ENCODE data around the gene ZNFX1. TPM values are rescaled to one million over a fixed set of nuclear protein-coding genes. Genes with fewer than 3 reads are reported as not detected.

The ZNFX1 gene
- total RNA-seq, 8 experiments from 2014 or later: 5.7 to 108 (median 15.7) TPM

DNA sequence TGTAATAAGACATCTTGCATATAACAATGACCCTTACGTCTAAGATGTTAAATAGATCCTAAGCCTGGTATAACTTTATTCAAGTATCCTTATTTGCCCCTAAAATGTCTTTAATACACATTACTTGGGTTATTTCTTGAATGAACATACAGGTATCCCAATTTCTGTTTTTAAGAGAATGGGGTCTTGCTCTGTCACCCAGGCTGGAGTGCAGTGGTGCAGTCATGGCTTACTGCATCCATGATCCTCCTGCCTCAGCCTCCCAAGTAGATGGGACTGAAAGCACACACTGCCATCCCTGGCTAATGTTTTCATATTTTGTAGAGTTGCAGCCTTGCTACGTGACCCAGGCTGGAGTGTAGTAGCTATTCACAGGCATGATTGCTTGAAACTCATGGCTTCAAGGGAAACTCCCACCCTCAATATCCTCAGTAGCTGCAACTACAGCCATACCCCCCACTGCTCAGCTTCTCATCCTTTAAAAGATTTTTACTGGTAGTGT, 10.4 kb upstream of the ZNFX1 start:
- ATAC-seq (replicated peaks in 6 of 8): peak in 1 of 8 experiments; percentile 1
- in situ Hi-C loops (cut with MboI; ENCODE audit: low pct_unique_long_range_greater_than_20kb in 2 of 9, low sequenced_read_pairs in 9 of 9, unreplicated experiment in 9 of 9): no loop called here
- H3K27ac ChIP-seq: no peak overlapping the region
- no peak overlapping the region for H3K4me3 ChIP-seq
- 33 to 100% (median 78%) methylated on average over 1 to 2 of the region's 2 CpGs; no CpG with 5 or more reads in 4 of the 10 experiments for WGBS, 10 experiments
- H3K4me1 ChIP-seq (replicated peaks in 1 of 2): peaks cover 6 to 15% of the 10 kb centered on the region in 2 donors

DNA sequence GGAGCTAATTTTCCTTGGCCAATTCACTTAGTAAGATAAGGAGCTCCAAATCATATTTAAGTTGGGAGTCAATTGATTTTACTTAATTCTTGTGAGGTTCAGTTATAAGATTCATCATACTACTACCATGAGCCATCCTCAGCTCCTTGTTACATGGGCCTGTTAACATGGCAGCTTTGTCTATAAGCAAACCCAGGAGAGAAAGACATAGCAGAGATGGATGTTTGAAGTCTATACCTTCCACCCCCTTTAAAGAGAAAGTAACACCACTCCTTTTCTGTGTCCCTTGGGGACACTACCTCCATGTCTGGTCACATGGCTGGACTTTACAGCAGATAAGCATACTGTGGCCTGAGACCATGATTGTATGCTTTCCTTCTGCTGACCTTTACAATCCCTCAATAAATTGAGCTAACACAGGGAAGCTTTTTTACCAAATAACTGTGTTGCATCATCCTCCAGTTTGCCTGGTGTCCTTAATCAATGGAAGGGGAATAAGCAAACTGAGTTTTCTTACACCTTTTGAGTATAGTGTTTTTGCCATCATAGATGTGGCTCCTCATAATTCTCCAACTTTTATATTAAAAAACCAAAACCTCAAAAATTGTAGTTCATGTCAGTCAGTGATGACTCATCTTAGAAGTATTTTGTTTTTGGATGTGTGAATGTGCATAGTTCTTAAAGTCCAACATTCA, 9.8 kb upstream of the ZNFX1 start:
- Histone ChIP-seq H3K27ac (no peak overlapping the region), H3K4me1 (replicated peaks in 1 of 2) (peaks cover 8 to 21% of the 10 kb centered on the region in 2 donors), H3K4me3 (no peak overlapping the region)
- peak in 2 of 8 experiments; percentile 2 to 16 for ATAC-seq (replicated peaks in 6 of 8)
- in situ Hi-C loops (cut with MboI; ENCODE audit: low pct_unique_long_range_greater_than_20kb in 2 of 9, low sequenced_read_pairs in 9 of 9, unreplicated experiment in 9 of 9): no loop called here

DNA sequence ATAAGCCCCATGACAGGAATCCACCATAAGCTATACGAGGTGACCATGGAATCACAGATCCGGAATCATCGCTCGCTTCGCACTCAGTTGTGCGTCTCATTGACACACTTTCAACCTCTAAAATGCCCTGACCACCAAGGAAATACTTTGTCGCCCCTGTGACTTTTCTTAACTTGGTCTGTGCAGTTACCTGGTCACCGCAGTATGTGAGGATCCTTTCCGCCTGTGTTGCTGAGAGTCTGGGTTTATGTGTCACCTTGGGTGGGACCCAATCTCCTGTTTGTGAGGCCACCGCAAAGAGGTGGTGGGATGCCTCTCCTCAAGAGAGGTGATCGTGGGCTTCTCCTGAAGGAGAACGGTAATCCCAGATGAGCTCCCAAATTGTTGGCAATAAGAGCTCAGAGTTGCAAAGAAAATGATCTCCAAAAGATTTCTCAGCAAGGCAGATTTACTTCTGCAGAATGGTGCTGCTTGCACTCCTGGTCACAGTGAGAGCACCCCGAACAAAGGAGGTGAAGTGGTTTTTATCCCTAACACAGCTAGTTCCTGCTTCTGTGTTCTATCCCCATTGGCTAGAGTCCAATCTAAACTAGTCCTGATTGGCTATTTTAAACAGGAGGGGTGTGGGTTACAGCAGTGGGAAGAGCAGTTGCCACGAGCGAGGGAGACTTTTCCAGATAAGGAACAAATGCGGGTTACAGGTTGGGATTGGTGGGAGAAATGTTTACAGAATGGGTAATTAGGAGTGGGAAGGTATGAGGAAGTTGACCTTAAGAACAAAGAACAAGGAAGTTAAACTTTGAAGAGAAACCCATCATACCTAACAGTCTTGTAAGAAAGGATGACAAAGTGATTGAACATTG, 9.1 kb upstream of the ZNFX1 start:
- Histone ChIP-seq H3K4me3 (no peak overlapping the region), H3K4me1 (replicated peaks in 1 of 2) (peaks cover 12 to 29% of the 10 kb centered on the region in 2 donors), H3K27ac (no peak overlapping the region)
- 87 to 97% (median 93%) methylated on average over 4 to 16 of the region's 16 CpGs; no CpG with 5 or more reads in 2 of the 10 experiments for WGBS, 10 experiments
- no peak for ATAC-seq (replicated peaks in 6 of 8)
- in situ Hi-C loops (cut with MboI; ENCODE audit: low pct_unique_long_range_greater_than_20kb in 2 of 9, low sequenced_read_pairs in 9 of 9, unreplicated experiment in 9 of 9): no loop called here

DNA sequence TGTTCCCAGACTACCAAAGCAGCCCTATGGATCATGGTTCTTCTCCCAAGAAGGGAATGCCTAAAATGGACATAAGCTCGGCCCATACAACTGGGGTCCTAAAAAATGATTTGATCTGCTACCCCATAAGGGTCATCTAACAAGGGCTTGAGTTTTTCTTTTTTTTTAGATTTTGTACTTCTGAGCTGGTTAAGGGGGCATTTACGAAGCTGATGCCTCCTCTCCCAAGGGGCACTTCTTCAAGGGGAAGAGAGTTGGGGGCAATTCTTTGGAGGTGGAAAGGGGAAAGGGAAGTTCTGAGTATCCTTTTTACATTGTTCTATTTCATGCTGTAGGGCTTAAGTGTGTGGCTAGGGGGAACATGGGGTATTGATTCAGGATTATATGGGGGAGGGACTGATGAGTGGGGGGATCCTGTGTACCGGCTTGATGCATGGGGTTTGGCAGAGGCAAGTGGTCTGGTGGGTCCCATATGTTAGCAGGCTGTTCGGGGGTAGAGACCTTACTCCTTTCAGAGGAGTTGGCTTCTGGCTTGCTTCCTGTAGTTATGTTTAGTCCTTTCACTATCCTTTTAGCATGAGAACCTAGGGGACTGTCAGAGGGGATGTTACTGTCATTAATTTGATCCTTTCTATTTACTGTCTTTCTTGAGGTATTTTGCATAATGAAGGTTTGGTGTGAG, 8.1 kb upstream of the ZNFX1 start:
- Histone ChIP-seq H3K27ac (no peak overlapping the region), H3K4me3 (no peak overlapping the region), H3K4me1 (replicated peaks in 1 of 2) (peaks cover 20 to 39% of the 10 kb centered on the region in 2 donors)
- in situ Hi-C loops (cut with MboI; ENCODE audit: low pct_unique_long_range_greater_than_20kb in 2 of 9, low sequenced_read_pairs in 9 of 9, unreplicated experiment in 9 of 9): no loop called here
- ATAC-seq (replicated peaks in 6 of 8): no peak
- 0 to 100% (median 73%) methylated on average over 1 to 4 of the region's 4 CpGs; no CpG with 5 or more reads in 2 of the 10 experiments for WGBS, 10 experiments

DNA sequence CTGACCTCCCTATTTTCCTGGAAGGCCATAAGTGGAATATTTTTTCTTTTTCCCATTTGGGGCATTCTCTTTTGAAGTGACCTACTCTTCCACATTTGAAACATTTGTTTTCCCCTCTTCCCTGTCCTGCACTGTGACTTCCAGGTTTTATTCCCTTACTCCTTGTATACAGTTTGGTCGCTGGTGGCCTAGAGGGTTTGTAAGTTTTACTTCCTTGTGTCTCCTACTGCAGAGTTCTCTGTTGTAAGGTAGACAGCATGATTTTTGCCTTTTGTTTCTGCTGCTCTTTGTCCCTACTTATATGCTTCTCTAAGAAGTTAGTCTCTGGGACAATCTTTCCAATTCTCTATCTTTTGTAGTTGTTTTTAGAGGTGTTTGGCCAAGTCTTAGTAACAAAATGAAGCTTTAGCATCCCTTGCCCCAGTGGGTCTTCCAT, 7.4 kb upstream of the ZNFX1 start:
- H3K27ac ChIP-seq: no peak overlapping the region
- H3K4me3 ChIP-seq: no peak overlapping the region
- in situ Hi-C loops (cut with MboI; ENCODE audit: low pct_unique_long_range_greater_than_20kb in 2 of 9, low sequenced_read_pairs in 9 of 9, unreplicated experiment in 9 of 9): no loop called here
- 57 to 100% (median 90%) methylated on average over 1 of the region's 1 CpG; no CpG with 5 or more reads in 3 of the 10 experiments for WGBS, 10 experiments
- peaks cover 27 to 46% of the 10 kb centered on the region in 2 donors for H3K4me1 ChIP-seq (replicated peaks in 1 of 2)
- no peak for ATAC-seq (replicated peaks in 6 of 8)

DNA sequence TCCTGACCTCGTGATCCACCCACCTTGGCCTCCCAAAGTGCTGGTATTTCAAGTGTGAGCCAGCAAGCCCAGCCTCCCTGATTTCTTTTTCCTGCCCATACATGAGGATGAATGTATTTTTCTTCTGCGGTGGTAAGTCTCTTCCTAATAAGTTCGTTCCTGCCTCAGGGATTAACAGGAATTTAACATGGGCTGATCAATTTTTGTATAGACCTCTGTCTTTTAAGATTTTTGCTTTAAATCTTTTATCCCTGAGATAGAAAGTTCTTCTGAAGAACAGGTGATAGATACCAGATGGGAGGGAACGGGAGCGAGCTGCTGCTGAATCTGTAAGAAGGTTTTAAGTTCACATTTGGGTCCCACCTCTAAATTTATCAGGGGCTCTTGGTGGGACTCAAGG, 7.0 kb upstream of the ZNFX1 start:
- in situ Hi-C loops (cut with MboI; ENCODE audit: low pct_unique_long_range_greater_than_20kb in 2 of 9, low sequenced_read_pairs in 9 of 9, unreplicated experiment in 9 of 9): no loop called here
- H3K4me3 ChIP-seq: no peak overlapping the region
- no peak for ATAC-seq (replicated peaks in 6 of 8)

DNA sequence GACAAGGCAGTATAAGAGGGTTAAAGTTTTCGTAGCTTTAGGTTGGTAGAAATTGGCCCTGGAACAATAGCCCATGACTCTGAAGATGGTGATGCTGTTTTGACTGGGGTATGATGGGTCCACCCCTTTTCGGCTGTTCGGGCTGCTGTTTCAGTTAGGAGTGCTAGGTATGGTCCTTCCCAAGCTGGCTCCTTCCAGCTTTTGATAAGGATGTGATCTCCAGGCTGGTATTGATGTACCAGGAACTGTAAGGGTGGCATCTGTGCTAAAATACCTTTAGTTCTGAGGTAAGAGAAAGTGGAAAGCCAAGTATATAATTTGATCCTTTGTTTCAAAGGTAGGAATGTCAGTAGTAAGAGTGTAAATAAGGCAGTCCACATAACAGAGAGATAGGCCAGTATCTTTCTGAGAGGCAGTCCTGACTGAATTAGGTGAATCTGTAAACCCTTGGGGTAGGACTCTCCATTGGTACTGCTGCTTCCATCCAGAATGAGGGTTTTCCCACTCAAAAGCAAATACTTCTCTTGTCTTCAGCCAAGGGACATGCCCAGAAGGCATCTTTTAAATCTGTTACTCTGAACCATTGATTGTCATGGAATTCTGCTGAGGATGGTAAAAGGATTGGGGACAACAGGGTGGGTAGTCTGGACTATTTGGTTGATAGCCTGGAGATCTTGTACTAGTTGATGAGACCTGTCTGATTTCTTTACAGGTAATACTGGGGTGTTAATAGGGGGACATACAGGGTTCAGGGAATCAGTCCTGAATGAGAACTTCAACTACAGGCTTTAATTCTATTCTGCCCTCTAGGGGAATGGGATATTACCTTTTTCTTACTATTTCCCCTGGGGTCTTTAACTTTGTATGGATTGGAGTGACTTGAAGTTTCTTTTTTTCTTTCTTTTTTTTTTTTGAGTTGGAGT, 6.1 kb upstream of the ZNFX1 start:
- H3K27ac ChIP-seq: no peak overlapping the region
- H3K4me3 ChIP-seq: no peak overlapping the region
- 29 to 100% (median 80%) methylated on average over 1 to 3 of the region's 3 CpGs; no CpG with 5 or more reads in 3 of the 10 experiments for WGBS, 10 experiments
- ATAC-seq (replicated peaks in 6 of 8): peak in 2 of 8 experiments; percentile 1 to 2
- peaks cover 37 to 57% of the 10 kb centered on the region in 2 donors for H3K4me1 ChIP-seq (replicated peaks in 1 of 2)
- in situ Hi-C loops (cut with MboI; ENCODE audit: low pct_unique_long_range_greater_than_20kb in 2 of 9, low sequenced_read_pairs in 9 of 9, unreplicated experiment in 9 of 9): no loop called here

More for the DNA sequence above, 7.0 kb upstream of the ZNFX1 start:
- no peak overlapping the region for H3K27ac ChIP-seq
- H3K4me1 ChIP-seq (replicated peaks in 1 of 2): peaks cover 31 to 50% of the 10 kb centered on the region in 2 donors
- 61 to 100% (median 92%) methylated on average over 1 to 5 of the region's 5 CpGs; no CpG with 5 or more reads in 3 of the 10 experiments for WGBS, 10 experiments

DNA sequence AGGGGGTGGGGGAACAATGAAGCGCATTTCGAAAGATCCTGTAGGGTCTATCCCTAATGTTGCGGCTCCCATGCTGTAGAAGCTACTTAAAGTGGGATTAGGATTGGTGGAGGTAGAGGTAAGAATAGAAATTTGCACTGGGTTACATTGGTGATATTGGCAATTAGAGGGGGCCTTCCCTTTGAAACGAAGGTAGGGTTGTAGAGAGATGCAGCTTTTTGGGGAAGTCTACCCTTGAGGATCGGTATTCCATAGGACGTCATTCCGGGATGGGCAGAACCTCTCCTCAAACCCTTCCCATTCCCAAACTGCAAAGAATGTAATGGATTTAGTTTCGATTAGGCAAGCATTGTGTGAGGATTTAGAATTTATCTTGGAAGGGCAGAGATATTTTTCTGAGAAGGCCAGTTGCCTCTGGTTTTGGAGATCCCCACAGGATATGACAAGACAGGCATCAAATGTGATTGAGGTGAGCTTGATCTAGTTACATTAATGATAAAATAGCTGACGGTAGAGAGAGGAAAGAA, 5.4 kb upstream of the ZNFX1 start:
- Histone ChIP-seq H3K4me1 (replicated peaks in 1 of 2) (peaks cover 37 to 57% of the 10 kb centered on the region in 2 donors), H3K27ac (no peak overlapping the region), H3K4me3 (no peak overlapping the region)
- in situ Hi-C loops (cut with MboI; ENCODE audit: low pct_unique_long_range_greater_than_20kb in 2 of 9, low sequenced_read_pairs in 9 of 9, unreplicated experiment in 9 of 9): no loop called here
- WGBS, 10 experiments: 0 to 100% (median 80%) methylated on average over 1 to 8 of the region's 9 CpGs; no CpG with 5 or more reads in 2 of the 10 experiments
- ATAC-seq (replicated peaks in 6 of 8): no peak

DNA sequence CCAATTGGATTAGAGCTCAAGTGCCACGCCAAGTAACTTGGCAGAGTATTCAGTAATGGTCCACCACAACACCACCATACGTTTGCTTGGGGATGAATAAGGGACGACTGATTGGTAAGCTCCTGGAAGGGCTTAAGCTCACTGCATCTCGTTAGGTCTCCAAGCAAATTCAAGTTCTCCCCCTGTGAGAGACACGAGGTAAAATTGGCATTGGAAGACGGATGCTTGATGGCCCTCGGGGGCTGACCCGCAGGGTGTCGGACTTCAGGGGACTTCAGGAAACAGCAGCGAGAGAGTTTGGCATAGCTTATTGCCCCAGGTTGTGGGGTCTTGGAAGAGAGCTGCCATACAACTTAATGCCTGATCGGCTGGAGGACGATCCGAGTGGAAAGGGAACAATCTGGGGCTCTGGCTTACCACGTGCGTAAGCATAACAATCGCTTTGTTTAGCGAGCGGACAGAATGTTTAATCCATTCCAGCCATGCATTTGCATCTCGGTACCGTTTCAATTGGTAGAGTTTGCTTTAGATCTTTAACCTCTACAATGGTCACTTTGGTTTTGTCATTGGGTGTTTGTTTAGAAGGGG, 4.8 kb upstream of the ZNFX1 start:
- WGBS, 10 experiments: 7 to 88% (median 59%) methylated on average over 4 to 20 of the region's 20 CpGs; no CpG with 5 or more reads in 1 of the 10 experiments

DNA sequence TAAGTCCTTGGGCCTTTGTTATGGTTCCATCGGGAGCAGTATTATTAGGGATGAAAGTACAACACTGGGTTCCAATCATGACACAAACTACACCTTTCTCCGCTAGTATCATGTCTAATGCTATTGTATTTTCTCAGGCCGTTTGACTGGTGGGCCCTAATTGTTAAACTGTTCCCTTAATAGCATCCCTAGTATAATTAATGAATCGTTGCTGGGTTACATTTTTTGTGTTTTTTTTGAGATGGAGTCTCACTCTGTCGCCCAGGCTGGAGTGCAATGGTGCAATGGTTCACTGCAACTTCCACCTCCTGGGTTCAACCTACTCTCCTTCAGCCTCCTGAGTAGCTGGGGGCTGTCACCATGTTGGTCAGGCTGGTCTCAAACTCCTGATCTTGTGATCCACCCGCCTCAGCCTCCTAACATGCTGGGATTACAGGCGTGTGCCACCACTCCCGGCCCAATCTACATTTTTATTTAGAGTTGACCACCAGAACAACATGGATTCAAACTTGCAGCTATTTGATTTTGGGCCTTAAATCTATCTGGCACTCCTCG, 4.1 kb upstream of the ZNFX1 start:
- in situ Hi-C loops (cut with MboI; ENCODE audit: low pct_unique_long_range_greater_than_20kb in 2 of 9, low sequenced_read_pairs in 9 of 9, unreplicated experiment in 9 of 9): no loop called here
- H3K4me1 ChIP-seq (replicated peaks in 1 of 2): peaks cover 35 to 58% of the 10 kb centered on the region in 2 donors
- WGBS, 10 experiments: 8 to 93% (median 47%) methylated on average over 2 to 9 of the region's 9 CpGs; no CpG with 5 or more reads in 1 of the 10 experiments
- H3K27ac ChIP-seq: no peak overlapping the region
- H3K4me3 ChIP-seq: no peak overlapping the region
- ATAC-seq (replicated peaks in 6 of 8): no peak

More for the DNA sequence above, 4.8 kb upstream of the ZNFX1 start:
- peaks cover 37 to 57% of the 10 kb centered on the region in 2 donors for H3K4me1 ChIP-seq (replicated peaks in 1 of 2)
- in situ Hi-C loops (cut with MboI; ENCODE audit: low pct_unique_long_range_greater_than_20kb in 2 of 9, low sequenced_read_pairs in 9 of 9, unreplicated experiment in 9 of 9): no loop called here
- ATAC-seq (replicated peaks in 6 of 8): no peak
- H3K27ac ChIP-seq: no peak overlapping the region
- H3K4me3 ChIP-seq: no peak overlapping the region
